ENCODE results near the gene SLC10A7. TPM values are rescaled to one million over a fixed set of nuclear protein-coding genes. Genes with fewer than 3 reads are reported as not detected.

SLC10A7 gene
- total RNA-seq, 2 experiments from 2014 or later = 10.7 to 11.0 TPM

DNA sequence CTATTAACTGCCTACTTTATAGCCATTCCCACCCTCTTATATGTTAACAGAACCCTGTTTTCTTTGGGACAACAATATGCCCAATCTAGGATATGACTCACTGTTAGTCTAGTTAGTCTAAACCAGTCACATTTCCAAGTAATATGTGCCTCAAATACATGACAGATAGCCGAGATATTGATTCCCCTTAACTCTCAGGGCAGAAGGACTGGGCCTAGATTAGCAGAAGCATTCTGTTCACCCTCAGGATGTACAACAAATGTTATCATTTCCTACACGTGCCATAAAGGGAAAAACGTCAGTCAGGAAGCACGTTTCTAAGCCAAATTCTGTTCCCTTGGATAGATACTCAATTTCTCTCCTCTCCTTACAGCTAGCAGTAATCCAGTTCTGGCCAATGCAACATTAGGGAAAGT is 114.1 kb downstream of the SLC10A7 start:
- POLR2A ChIA-PET = no interaction called here
- Mint-ChIP-seq H3K4me3 (no peak overlapping the region), H3K9me3 (no peaks in the 10 kb centered on the region), H3K27me3 (no peaks in the 10 kb centered on the region), H3K27ac (no peak overlapping the region), H3K4me1 (ENCODE audit: low read depth) (no peaks in the 10 kb centered on the region), H3K36me3 (ENCODE audit: low read depth) (peaks cover 2% of the 10 kb centered on the region)
- no peak for DNase-seq
- no peak for ATAC-seq
- TF ChIP-seq, protein P1, sequence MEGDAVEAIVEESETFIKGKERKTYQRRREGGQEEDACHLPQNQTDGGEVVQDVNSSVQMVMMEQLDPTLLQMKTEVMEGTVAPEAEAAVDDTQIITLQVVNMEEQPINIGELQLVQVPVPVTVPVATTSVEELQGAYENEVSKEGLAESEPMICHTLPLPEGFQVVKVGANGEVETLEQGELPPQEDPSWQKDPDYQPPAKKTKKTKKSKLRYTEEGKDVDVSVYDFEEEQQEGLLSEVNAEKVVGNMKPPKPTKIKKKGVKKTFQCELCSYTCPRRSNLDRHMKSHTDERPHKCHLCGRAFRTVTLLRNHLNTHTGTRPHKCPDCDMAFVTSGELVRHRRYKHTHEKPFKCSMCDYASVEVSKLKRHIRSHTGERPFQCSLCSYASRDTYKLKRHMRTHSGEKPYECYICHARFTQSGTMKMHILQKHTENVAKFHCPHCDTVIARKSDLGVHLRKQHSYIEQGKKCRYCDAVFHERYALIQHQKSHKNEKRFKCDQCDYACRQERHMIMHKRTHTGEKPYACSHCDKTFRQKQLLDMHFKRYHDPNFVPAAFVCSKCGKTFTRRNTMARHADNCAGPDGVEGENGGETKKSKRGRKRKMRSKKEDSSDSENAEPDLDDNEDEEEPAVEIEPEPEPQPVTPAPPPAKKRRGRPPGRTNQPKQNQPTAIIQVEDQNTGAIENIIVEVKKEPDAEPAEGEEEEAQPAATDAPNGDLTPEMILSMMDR (IDR thresholded peaks at IDR 0.05) = no peak
- CTCF ChIA-PET = interaction anchor here (0.9 kb wide), 1 partner anchor 9 kb away, joined by 4 read pairs; no protein-coding TSS in a partner anchor
- intact Hi-C loops (cut with micrococcal nuclease) = no loop called here

DNA sequence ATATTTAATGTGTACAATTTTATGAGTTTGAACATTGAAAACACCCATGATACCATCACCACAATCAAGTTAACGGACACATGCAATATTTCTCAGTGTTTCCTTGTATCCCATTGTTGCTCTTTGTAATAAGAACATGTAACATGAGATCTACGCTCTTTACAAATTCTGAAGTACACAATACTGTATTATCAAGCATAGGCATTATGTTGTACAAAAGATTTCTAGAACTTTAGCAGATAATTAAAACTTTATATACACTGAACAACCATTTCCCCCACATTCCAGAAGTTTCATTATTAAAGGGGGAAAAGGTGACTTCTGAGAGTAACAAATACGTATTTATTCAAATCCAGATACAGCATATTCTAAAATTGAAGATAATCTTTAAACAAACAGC is 114.5 kb downstream of the SLC10A7 start:
- Mint-ChIP-seq H3K4me1 (ENCODE audit: low read depth) (no peaks in the 10 kb centered on the region), H3K27me3 (no peaks in the 10 kb centered on the region), H3K36me3 (ENCODE audit: low read depth) (peaks cover 2% of the 10 kb centered on the region), H3K9me3 (no peaks in the 10 kb centered on the region), H3K4me3 (no peak overlapping the region), H3K27ac (no peak overlapping the region)
- ATAC-seq = no peak
- ChIA-PET POLR2A (no interaction called here), CTCF (interaction anchor here (0.9 kb wide), 1 partner anchor 9 kb away, joined by 4 read pairs; no protein-coding TSS in a partner anchor)
- no peak for DNase-seq
- intact Hi-C loops (cut with micrococcal nuclease) = no loop called here
- TF ChIP-seq, protein P1 (IDR thresholded peaks at IDR 0.05) = no peak

DNA sequence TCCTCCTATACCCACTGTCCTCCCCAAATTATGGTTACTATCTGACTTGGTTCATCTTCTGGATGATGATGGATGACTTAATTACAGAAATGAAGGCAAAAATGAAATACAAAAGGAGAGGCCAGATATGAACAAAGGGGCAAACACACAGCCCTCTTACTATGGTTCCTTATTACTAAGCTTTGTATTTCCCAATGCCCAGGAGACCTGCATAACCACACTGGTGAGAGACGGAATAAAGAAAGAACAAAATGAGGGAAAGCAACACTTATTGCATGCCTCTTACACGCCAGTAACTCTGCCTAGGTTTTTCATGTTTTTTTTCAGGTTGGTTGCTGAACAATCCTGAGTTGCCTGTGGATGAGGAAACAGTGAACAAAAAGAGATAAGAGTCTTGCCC is 120.5 kb downstream of the SLC10A7 start:
- no peak overlapping the region for H3K27ac Mint-ChIP-seq
- CTCF ChIA-PET = interaction anchor here (0.9 kb wide), 1 partner anchor 11 kb away, joined by 3 read pairs; no protein-coding TSS in a partner anchor
- no peak overlapping the region for H3K4me3 Mint-ChIP-seq
- no peaks in the 10 kb centered on the region for H3K27me3 Mint-ChIP-seq
- ATAC-seq (no peak), DNase-seq (no peak)
- H3K9me3 Mint-ChIP-seq = no peaks in the 10 kb centered on the region
- POLR2A ChIA-PET = no interaction called here
- TF ChIP-seq, protein P1 (IDR thresholded peaks at IDR 0.05) = no peak
- no peaks in the 10 kb centered on the region for H3K36me3 Mint-ChIP-seq (ENCODE audit: low read depth)
- intact Hi-C loops (cut with micrococcal nuclease) = no loop called here
- no peaks in the 10 kb centered on the region for H3K4me1 Mint-ChIP-seq (ENCODE audit: low read depth)

DNA sequence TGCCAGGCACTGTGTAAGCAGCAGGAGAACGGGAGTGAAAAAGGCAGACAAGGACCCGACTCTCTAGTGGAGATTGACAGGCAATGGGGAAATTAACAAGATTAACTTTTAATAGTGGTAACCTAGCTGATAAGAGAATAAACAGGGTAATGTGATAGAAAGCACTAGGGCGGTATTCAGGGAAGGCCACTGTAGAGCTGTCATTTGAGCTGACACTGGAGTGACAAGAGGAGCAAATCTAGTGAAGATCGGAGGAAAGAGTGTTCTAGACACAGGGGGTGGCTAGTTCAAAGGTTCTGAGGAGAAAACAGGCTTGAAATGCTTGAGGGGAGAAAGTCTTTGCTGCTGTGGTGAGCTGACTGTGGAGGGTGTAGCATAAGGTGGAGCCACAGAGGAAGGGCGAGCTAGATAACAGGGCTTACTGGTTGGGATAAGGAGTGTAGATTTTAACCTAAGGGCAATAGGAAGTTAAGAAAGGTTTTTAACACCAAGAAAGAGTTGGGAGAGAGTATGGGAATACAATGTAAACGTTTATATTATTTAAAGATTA is 122.8 kb downstream of the SLC10A7 start:
- no peaks in the 10 kb centered on the region for H3K9me3 Mint-ChIP-seq
- intact Hi-C loops (cut with micrococcal nuclease) = no loop called here
- no peaks in the 10 kb centered on the region for H3K36me3 Mint-ChIP-seq (ENCODE audit: low read depth)
- POLR2A ChIA-PET = no interaction called here
- H3K4me3 Mint-ChIP-seq = no peak overlapping the region
- DNase-seq (no peak), ATAC-seq (no peak)
- H3K27me3 Mint-ChIP-seq = no peaks in the 10 kb centered on the region
- H3K27ac Mint-ChIP-seq = no peak overlapping the region
- CTCF ChIA-PET = interaction anchor here (1.3 kb wide), 1 partner anchor 9 kb away, joined by 4 read pairs; no protein-coding TSS in a partner anchor
- no peaks in the 10 kb centered on the region for H3K4me1 Mint-ChIP-seq (ENCODE audit: low read depth)
- TF ChIP-seq, protein P1 (IDR thresholded peaks at IDR 0.05) = no peak

DNA sequence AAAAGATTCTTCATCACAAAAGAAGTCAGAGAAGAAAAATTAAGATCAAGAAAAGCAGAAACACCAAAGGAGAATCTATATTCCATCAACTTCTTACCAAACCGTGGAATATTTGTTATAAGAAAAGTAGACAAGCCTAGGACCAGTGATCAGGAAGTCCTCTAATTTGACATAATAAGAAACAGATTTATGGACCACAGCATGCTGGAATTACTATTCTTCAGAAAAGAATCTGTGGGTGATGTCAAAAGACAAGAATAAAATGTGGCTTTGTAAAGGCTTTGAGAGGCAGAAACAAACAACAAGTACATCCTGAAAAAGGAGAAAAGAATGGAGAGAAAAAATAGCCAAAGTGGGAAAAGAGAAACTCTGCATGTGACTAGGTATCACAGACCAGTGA is 123.3 kb downstream of the SLC10A7 start:
- intact Hi-C loops (cut with micrococcal nuclease) = no loop called here
- CTCF ChIA-PET = interaction anchor here (1.3 kb wide), 1 partner anchor 9 kb away, joined by 4 read pairs; no protein-coding TSS in a partner anchor

More for the DNA sequence above, 123.3 kb downstream of the SLC10A7 start:
- Mint-ChIP-seq H3K4me3 (no peak overlapping the region), H3K36me3 (ENCODE audit: low read depth) (no peaks in the 10 kb centered on the region), H3K4me1 (ENCODE audit: low read depth) (no peaks in the 10 kb centered on the region), H3K9me3 (no peaks in the 10 kb centered on the region), H3K27ac (no peak overlapping the region), H3K27me3 (no peaks in the 10 kb centered on the region)
- ATAC-seq (no peak), DNase-seq (no peak)
- TF ChIP-seq, protein P1 (IDR thresholded peaks at IDR 0.05) = no peak
- POLR2A ChIA-PET = no interaction called here

All from activated CD8-positive, alpha-beta T cell treated with anti-CD3 and anti-CD28 coated beads for 36 hours (primary cell).